Activated T-cell treated with anti-CD3 and anti-CD28 coated beads for 48 hours (primary cell): Measurements from ENCODE around the gene PLA2G6.
"Not testable (repeated sequence)": the region's sequence is repeated elsewhere in the genome, so short reads cannot be mapped to it uniquely, and the experiment has no call there.

Experiments
- DNase-seq: peaks from one replicate; pipeline ENCODE4 v3.0.0-alpha.2; 2020; ENCODE audit warnings: low read depth

PLA2G6 gene

DNA sequence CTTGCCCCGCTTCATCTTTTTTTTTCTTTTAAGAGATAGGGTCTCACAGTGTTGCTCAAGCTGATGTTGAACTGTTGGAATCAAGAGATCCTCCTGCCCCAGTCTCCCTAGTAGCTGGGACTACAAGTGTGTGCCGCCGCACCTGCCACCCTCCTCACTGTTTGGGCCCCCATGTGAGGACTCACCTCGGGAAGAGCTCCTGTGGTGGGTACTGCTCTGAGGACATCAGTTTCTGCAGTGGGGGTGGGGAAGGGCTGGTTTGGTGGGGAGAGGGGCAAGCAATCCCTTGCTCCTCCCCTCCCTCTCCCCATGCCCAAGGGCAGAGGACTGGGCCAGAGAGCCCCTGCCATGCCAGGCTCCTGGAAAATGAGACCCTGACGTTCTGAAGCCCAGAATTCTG is 96.1 kb downstream of the PLA2G6 start:
- no peak for DNase-seq

- no peak for DNase-seq
These were observed 96.6 kb downstream of the PLA2G6 start for GRCh38 chr22:38085056-38085455.

GRCh38 chr22:38083931-38084631 is 97.5 kb downstream of the PLA2G6 start, which contains the start of gene SLC16A8:
Gene SLC16A8, minus strand, starts transcription at chr22:38084184. Its CDS starts 1,311 bp downstream, at chr22:38082873.
- no peak for DNase-seq

GRCh38 chr22:38082986-38083710 is 98.5 kb downstream of the PLA2G6 start:
- DNase-seq = no peak

DNA sequence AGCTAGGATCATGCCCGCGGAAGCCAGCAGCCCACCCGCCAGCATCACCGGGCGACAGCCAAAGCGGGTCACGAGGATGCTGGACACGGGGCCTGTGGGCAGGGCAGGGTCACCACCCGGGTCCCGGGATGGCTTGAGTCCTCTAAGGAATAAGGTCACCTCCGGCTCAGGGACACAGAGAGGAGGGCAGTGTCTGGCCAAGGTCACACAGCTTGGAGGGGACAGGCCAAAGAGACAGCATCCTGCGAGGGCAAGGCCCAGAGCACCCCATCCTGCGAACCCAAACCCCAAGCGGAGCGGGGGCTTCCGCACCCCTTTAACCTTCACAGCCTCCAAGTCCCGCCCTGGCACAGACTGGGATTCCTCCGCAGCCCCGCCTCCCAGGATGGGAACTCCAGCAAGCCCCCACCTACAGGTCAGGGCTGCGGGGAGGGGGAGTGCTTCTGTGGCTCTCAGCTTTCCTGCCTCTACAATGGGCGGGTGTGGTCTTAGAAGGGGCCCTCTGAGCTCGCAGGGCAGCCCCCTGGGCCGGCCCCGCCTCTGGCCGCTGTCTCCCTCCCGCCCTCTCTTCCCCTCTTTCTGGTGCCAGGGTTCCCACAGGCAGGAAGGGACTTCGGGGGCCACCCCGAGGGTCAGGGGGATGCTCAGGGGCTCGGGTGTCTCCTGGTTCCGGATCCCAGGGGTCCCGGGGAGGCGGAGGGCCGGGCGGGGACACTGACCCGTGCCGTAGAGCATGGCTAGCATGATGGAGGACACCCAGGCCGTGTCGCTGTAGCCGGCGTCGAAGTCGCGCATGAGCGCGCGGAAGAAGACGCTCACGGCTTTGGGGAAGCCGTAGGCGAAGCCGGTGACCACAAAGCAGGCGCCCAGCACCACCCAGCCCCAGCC is 99.4 kb downstream of the PLA2G6 start:
- no peak for DNase-seq

DNA sequence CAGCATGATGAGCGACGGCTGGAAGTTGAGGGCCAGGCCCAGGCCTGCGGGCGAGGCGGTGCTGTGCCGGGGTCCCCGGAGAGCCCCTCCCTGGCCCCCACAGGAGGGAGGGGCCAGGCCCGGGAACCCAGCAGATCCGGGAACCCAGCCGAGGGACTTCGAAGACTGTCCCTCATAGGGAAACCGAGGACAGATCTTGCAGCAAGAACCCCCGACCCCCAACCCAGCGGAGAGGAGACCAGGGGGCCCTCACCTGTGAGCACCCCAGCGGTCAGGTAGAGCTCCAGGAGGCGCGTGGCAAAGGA is 100.0 kb downstream of the PLA2G6 start:
- no peak for DNase-seq

DNA sequence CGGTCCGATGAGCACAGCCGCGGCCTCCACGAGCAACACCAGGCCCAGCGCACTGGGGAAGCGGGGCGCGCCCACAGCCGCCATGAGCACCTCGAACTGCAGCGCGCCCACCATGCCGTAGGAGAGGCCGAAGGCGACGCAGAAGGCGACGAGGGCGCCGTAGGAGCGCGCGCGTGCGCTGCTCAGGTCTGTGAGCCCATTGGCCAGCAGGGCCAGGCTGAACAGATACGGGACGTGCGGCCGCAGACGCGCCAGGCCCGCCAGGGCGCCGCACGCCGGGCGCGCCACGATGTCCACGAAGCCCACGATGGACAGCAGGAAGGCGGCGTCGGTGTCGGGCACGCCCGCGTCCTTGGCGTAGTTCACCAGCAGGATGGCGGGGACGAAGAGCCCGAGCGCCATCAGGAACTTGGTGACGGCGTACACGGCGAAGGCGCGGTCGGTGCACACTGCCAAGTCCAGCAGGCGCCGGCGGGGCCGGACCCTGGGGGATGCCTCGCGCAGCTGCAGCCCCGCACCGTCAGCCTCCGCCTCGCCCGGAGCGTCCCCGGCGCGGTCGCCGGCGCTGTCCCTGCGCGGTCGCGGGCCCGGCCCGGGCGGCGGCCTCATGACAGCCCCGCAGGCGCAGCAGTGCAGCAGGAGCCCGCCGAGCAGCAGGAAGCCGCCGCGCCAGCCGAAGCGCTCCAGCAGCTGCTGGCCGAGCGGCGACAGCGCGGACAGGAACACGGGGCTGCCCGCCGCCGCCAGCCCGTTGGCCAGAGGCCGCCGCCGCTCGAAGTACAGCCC is 100.6 kb downstream of the PLA2G6 start:
- no peak for DNase-seq

GRCh38 chr22:38080474-38080849 is 101.2 kb downstream of the PLA2G6 start:
- DNase-seq = no peak

- DNase-seq = no peak
These were observed 101.8 kb downstream of the PLA2G6 start for GRCh38 chr22:38079804-38080203.

GRCh38 chr22:38079208-38079607 is 102.4 kb downstream of the PLA2G6 start:
- not testable (repeated sequence) for DNase-seq

GRCh38 chr22:38078046-38078840 is 103.4 kb downstream of the PLA2G6 start:
- DNase-seq = no peak

DNA sequence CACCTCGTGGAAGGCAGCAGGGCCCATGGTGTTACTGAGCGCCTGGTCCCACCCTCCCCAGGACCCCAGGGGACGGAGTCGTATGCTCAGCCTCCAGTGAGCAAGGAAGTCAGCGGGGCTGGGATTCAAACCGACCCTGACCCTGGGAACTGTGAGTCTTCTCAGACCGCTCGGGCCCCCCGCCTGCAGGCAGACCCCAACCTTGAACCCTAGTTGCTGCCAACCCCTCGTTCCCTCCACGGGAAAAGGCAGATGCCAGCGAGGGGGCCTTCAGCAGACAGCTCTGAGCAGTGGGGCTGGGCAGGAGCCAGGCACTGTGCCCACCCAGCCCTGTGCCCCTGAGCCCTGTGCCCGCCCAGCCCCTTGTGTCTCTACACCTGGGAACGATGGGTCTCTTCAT is 104.0 kb downstream of the PLA2G6 start:
- no peak for DNase-seq

GRCh38 chr22:38077096-38077495 is 104.5 kb downstream of the PLA2G6 start:
- no peak for DNase-seq

DNA sequence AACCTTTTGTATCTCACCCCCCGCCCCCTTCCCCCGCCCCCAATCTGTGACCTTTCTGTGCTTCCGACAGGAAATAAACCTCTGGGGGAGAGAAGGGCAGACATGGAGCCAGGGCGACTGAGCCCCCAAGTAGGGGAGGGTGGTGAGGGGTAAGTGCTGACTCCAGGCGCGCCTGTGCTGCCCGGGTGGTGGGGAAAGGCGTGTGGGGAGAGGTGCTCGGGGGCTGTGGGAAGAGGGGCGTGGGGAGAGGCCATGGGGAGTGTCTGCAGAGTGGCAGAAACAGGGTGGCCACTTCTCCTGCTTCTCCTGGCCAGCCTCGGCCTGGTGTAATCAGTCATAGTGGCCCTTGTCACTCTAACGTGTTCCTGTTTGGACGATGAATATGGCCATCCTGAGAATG is 105.7 kb downstream of the PLA2G6 start:
- no peak for DNase-seq

- DNase-seq = no peak
These were observed 106.4 kb downstream of the PLA2G6 start for GRCh38 chr22:38075105-38075825.

GRCh38 chr22:38074181-38075104 is 107.2 kb downstream of the PLA2G6 start:
- DNase-seq = no peak

DNA sequence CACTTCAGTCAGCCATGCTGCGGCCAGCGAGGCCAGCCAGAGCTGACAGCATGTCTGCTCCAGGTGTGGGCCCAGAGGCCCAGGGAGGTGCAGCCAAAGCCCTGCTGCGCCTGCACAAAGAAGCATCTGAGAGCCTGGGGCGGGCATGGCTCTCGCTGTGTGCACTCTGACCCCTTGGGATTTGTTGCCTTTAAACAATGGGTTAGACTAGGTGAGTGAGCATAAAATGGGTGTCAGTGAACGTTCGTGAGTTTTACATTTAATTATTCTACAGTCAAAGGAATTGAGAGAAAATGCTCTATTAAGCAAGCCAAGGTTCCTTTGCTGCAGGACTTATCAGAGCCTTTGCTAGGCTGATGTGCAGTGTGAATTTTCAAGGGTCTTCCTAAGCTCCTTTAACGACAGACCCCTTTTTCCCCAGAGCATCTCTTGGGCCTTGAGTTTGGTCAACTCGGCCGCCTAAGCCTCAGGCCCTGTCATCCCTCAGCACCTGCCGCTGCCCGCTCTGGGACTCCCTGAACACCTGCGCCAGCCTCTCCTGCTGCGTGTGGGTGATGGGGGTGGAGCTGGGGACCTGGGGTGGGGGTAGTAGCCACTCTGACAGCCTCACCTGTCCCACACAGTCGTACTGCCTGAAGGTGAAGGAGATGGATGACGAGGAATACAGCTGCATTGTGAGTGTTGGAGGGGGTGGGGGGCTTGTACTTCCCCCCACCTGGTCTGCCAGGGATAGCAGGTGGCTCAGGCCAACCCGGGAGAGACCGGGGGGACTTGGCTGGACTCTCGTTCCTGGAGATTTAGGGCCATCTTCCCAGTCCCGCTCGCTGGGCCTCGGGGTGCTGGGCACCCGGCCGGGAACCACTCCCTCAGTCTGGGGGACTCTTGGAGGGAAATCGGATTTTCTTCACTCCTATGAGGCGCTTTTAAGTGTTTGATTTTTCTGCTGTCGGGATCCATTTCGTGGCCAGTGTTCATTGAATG is 108.2 kb downstream of the PLA2G6 start:
- no peak for DNase-seq
